NT2/D1 (cell line): ENCODE data around the gene IGF1R.

Source experiments
- SUZ12 ChIP-seq: IDR thresholded peaks from 2 replicates; pipeline ENCODE4 v1.6.1; 2011; ENCODE audit not compliant: insufficient read length, insufficient read depth; ENCODE audit errors: extremely low read depth
- YY1 ChIP-seq: IDR thresholded peaks from 2 replicates; pipeline ENCODE4 v1.6.1; 2011; ENCODE audit not compliant: insufficient read length, insufficient read depth

DNA sequence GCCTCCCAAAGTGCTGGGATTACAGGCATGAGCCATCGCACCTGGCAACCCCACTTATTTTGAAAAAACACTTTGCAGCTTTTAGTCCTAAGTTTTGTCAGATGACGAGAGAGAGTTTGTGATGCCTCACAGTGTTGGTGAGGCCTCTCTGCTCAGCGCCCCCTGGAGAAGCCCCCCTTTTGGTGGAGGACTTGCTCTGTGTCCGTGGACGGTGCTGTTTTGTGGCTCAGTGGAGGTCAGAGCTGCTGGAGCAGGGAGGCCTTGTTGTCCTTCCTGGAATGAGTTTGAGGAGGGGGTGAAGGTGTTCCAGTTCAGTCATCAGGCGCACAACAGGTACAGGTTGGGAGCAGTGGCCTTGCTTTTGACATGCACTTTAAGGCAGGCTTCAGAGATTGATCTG is 301.3 kb downstream of the IGF1R start:
- TF ChIP-seq SUZ12 (no peak), YY1 (no peak)
